Right cardiac atrium (tissue), 5 donors: ENCODE results near the gene CFAP54. TPM values are rescaled to one million over a fixed set of nuclear protein-coding genes. Genes with fewer than 3 reads are reported as not detected.
"Not testable (repeated sequence)": the region's sequence is repeated elsewhere in the genome, so short reads cannot be mapped to it uniquely, and the experiment has no call there.

ENCODE experiments used
- ATAC-seq, 2 donors: fragments of 200-7000 bp; cut with Tn5 transposase; one replicate each; pipeline versions ENCODE4 v1.8.0 to v1.9.1; 2020; ENCODE audit warnings: moderate library complexity in 2 of 2, mild to moderate bottlenecking in 1 of 2
- DNase-seq, 3 donors: peaks; one replicate each; pipeline ENCODE4 v3.0.0-alpha.2; 2020
- H3K27ac ChIP-seq: one replicate; pipeline ENCODE4 v1.5.1; 2013; ENCODE audit warnings: mild to moderate bottlenecking, low read length, control low read depth, moderate library complexity
- H3K27me3 ChIP-seq: one replicate; pipeline ENCODE4 v1.6.1; 2013; ENCODE audit not compliant: control insufficient read depth, insufficient read depth
- H3K4me1 ChIP-seq: one replicate; pipeline ENCODE4 v1.6.1; 2013; ENCODE audit warnings: low read length; ENCODE audit not compliant: control insufficient read depth, insufficient read depth
- H3K4me3 ChIP-seq: one replicate; pipeline ENCODE4 v1.5.1; 2013; ENCODE audit warnings: low read length, control low read depth
- H3K9me3 ChIP-seq: one replicate; pipeline ENCODE4 v1.6.1; 2013; ENCODE audit warnings: low read length; ENCODE audit not compliant: control insufficient read depth
- WGBS: extraction: QIAGEN DNeasy Blood & Tissue Kit; methylation state at CpG from one replicate; pipeline ENCODE4 v1.1.7; 2013; 5-methylcytosine and 5-hydroxymethylcytosine counted together
- intact Hi-C, 4 donors: fragments of 100-400 bp; cut with DNase I; formaldehyde crosslinking; loops; one replicate each; pipeline versions ENCODE4 v1.11.0 to v1.14.0; 2022 to 2023
- polyA plus RNA-seq: library from polyadenylated mRNA; stranded (reverse); fragments of 200-250 nt; gene quantifications from one replicate; pipeline ENCODE4 v1.2.3, GENCODE V29; 2013
- total RNA-seq, 4 donors: library from RNA; stranded (reverse); fragmentation: NEBNext Ultra II Directional; extraction: Animal tissue kit (Norgen Biotek cat#: 25700); gene quantifications; one replicate each; pipeline ENCODE4 v1.2.1, GENCODE V29; 2021
- donor health status: healthy with polysubstance abuse.
- donor health status: DM: no; HTN: yes; CAD: no.
- donor health status: DM: no; HTN: no; CAD: no.
- donor health status: DM: no; HTN: yes; CAD: no; lungs with severe emphysema.
- donor health status: DM: yes; HTN: yes; CAD: no.

The CFAP54 gene
- total and polyA plus RNA-seq, 5 donors: 0.14 to 0.42 (median 0.28) TPM

DNA sequence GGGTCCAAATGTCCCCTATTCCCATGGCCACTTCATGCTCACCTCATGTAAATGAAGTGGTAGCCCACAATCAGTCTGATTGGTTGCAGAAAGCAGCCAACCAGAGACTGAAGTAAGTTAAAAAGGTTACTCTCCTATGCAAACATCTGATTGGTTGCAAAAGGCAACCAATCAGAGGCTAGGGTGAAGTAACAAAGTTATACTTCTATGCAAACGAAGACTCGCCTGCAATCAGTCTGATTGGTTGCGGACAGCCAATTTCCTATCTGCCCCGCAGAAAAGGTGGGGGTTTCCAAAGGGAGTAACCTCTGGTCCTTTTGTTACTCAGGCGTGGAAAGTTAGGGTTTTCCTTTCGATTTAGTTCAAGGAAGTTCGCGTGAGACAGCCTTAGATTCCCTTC, 209.6 kb downstream of the CFAP54 start:
- H3K4me1 ChIP-seq: no peaks in the 10 kb centered on the region

DNA sequence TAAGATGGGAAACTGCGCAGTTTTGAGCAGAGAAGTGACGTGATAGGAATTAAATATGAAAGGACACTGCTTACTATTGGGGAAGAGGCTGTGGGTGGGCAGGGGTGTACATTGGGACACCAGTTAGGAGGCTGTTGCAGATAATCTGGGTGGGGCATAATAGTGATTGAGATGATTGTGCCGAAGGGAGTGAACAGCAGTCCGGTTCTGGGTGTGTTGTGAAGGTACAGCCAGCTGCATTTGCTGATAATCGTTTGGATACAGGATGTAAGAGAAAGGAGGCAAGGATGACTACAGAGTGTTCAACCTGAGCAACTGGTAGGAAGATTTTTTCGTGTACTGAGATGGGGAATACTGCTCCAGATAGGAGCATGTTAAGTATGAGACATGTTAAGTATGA, 212.5 kb downstream of the CFAP54 start:
- intact Hi-C loops: no loop called here
- Histone ChIP-seq H3K4me1 (no peaks in the 10 kb centered on the region), H3K4me3 (no peak overlapping the region), H3K9me3 (no peaks in the 10 kb centered on the region), H3K27ac (no peak overlapping the region), H3K27me3 (no peaks in the 10 kb centered on the region)
- no peak for ATAC-seq
- DNase-seq: no peak
- WGBS: 77% methylated on average over 6 of the region's 6 CpGs

More for the DNA sequence above, 209.6 kb downstream of the CFAP54 start:
- Histone ChIP-seq H3K4me3 (no peak overlapping the region), H3K27ac (no peak overlapping the region), H3K9me3 (no peaks in the 10 kb centered on the region), H3K27me3 (no peaks in the 10 kb centered on the region)
- intact Hi-C loops: no loop called here
- no peak for DNase-seq
- ATAC-seq: no peak
- WGBS: 91% methylated on average over 8 of the region's 8 CpGs

DNA sequence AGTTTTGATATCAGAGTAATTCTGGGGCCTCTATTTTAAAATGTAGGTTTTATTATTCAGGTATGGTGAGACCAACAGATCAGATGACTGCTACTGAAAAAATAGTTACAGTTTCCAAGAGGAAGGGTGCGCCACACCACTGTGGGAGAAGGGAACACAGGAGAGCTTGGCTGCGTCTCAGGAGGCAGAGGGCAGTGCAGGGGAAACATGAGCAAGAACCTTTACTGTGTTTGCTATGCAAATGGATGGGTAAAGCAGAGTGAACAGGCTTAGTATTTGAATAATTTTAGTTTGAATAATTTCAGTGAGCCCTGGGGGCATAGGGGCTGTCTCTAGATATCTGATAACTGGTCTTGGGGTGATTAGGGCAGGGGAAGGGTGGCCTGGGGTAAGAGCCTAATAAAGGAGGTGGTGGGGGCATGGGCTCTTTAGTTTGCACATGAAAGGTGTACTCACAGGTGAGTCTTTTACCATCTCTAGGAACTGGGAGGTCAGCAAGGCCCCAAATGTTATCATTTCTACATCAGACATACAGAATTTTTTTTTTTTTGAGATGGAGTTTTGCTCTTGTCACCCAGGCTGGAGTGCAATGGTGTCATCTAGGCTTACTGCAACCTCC, 220.9 kb downstream of the CFAP54 start:
- Histone ChIP-seq H3K27me3 (no peaks in the 10 kb centered on the region), H3K4me3 (no peak overlapping the region), H3K9me3 (no peaks in the 10 kb centered on the region), H3K4me1 (no peaks in the 10 kb centered on the region), H3K27ac (no peak overlapping the region)
- ATAC-seq (no peak), DNase-seq (no peak)
- intact Hi-C loops: no loop called here
- 76% methylated on average over 2 of the region's 2 CpGs for WGBS

DNA sequence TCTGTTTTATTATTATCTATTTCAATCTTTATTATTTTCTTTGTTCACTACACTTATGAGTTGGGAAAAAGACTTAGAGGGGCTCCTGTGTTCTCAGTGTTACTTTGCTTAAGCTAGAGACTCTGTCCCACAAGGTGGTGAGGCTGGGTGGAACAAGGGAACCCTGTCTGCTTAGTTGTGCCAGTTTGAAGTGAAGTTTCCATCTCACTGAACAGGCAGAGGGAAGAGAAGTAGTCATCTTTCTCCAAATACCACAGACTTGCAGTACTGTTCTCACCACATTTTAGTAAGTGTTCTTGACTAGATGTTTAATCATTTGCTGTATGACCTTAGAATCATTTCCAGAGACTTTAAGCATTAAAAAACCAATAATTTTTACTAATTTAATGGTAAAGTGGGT, 222.0 kb downstream of the CFAP54 start:
- no peaks in the 10 kb centered on the region for H3K9me3 ChIP-seq
- H3K27me3 ChIP-seq: no peaks in the 10 kb centered on the region
- ATAC-seq: no peak
- no peak overlapping the region for H3K4me3 ChIP-seq
- H3K4me1 ChIP-seq: no peaks in the 10 kb centered on the region
- no peak overlapping the region for H3K27ac ChIP-seq
- no peak for DNase-seq
- intact Hi-C loops: no loop called here

DNA sequence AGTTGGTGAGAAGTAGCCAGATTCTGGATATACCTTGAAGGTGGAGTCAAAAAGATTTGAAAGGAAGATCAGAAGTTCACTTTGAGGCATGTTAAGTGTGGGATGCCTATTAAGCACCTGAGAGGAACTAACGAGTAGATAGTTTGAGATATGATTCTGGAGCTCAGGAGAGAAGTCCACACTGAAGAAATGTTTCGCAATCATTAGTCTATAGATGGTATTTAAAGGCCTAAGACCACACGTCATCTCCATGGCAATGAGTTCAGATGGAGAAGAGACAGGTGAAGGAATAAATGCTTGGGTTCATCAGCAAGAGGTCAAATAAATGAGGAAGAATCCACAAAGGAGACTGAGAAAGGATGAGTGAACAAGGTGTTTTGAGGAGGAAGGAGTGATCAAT, 224.8 kb downstream of the CFAP54 start:
- no peak overlapping the region for H3K4me3 ChIP-seq
- intact Hi-C loops: no loop called here
- DNase-seq: no peak
- no peak for ATAC-seq
- no peak overlapping the region for H3K27ac ChIP-seq
- no peaks in the 10 kb centered on the region for H3K9me3 ChIP-seq
- no peaks in the 10 kb centered on the region for H3K27me3 ChIP-seq
- no peaks in the 10 kb centered on the region for H3K4me1 ChIP-seq
- WGBS: 83% methylated on average over 3 of the region's 3 CpGs

DNA sequence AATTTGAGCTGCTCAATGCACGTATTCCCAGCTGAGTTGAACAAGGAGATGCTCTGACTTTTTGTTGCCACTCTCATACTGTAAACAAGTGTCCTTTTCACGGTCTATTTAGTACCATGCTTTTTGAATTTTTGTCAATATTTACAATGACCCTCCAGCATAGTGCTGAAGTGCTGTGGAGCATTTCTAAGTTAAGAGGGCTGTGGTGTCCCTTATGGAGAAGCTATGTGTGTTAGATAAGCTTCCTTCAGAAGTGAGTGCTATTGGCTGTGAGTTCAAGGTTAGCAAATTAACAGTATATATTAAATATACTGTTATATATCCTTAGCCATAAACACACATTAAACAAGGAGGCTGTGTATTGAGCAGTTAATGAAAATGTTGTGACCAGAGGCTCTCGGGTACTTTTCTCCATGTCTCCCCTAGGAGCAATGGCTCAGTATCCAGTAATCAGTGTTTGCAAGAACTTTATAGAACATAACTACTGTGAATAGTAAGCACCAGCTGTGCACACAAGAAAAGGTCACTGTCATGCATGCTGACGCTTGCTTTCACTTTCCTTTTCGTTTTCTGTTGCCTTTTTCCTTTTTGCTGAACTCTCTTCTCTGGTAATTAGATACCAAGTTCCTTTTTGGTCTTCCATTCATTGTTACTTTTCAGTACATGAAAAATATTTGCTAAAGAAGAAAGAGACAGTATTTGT, 230.4 kb downstream of the CFAP54 start:
- Histone ChIP-seq H3K27me3 (no peaks in the 10 kb centered on the region), H3K4me1 (no peaks in the 10 kb centered on the region), H3K4me3 (peak overlapping the region; percentile 59), H3K27ac (no peak overlapping the region), H3K9me3 (no peaks in the 10 kb centered on the region)
- intact Hi-C loops: no loop called here
- DNase-seq (no peak), ATAC-seq (peak in 1 of 2 donors; percentile 45)
- WGBS: 52% methylated on average over 5 of the region's 5 CpGs

DNA sequence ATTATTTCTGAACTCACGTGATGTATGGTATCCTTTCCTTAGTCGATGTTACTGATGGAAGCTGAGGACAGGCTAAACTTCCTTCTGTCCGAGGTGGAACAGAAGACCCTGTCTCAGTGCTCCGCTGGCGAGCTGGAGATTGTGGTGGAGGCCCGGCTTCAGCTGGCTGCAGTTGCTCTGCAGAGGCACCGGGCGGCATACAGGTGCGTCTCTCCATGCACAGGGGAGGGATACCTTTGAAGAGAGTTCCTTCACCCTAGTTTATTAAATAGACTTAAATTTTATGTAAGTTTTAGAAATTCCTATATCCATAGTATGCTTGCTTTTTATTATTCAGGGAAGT, 231.0 kb downstream of the CFAP54 start:
- peak in 2 of 3 donors; percentile 29 to 37 for DNase-seq
- Histone ChIP-seq H3K27me3 (no peaks in the 10 kb centered on the region), H3K4me1 (no peaks in the 10 kb centered on the region), H3K9me3 (no peaks in the 10 kb centered on the region), H3K27ac (no peak overlapping the region), H3K4me3 (peak overlapping the region; percentile 59)
- intact Hi-C loops: no loop called here
- peak in 1 of 2 donors; percentile 31 for ATAC-seq
- 57% methylated on average over 9 of the region's 9 CpGs for WGBS

DNA sequence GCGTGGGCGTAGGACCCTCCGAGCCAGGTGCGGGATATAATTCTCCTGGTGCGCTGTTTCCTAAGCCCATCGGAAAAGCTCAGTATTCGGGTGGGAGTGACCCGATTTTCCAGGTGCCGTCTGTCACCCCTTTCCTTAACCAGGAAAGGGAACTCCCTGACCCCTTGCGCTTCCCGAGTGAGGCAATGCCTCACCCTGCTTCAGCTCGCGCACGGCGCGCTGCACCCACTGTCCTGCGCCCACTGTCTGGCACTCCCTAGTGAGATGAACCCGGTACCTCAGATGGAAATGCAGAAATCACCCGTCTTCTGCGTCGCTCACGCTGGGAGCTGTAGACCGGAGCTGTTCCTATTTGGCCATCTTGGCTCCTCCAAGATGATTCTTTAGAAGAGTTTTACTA, 240.1 kb downstream of the CFAP54 start:
- H3K4me1 ChIP-seq, ATAC-seq, H3K27me3 ChIP-seq, H3K4me3 ChIP-seq, H3K27ac ChIP-seq, H3K9me3 ChIP-seq, intact Hi-C loops, DNase-seq: not testable (repeated sequence)
- WGBS: 92% methylated on average over 22 of the region's 23 CpGs

DNA sequence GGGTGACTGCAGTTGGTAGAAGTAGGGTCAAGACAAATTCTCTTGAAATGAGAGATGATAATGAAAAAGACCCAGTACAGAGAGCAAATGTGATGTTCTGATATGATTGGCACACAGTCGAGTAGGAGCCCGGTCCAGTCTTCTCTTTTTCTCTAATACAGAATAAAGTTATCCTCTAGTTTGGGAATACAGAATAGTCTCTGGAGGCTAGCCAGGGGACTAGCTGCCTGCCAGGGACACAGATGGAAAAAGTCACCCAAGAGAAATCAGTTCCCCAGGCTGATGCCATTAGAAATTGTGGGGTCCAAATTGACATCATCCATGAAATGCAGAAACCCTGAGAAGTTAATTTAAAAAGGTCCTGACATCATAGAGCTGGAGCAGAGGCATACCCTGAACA, 240.5 kb downstream of the CFAP54 start:
- DNase-seq (no peak), ATAC-seq (no peak)
- Histone ChIP-seq H3K4me3 (no peak overlapping the region), H3K27ac (no peak overlapping the region), H3K9me3 (no peaks in the 10 kb centered on the region), H3K4me1 (no peaks in the 10 kb centered on the region), H3K27me3 (no peaks in the 10 kb centered on the region)
- intact Hi-C loops: no loop called here
- WGBS: 65% methylated on average over 2 of the region's 2 CpGs

DNA sequence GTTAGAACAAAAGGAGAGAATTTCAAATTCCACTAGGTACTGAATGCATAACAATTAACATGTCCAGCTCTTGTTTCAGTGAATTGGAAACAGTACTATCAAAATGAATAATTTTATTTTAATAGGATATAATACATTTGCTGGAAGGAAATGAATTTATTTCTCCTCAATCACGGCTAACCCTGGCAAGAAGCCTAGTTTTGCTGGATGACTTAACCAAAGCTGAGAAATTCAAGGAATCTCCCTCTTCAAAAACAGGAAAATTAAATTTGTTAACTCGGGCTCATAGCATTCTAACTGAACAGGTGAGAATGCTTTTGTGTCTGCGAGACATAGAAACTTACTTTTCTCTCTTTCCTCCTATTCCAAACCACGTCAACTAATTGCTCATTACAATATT, 254.2 kb downstream of the CFAP54 start:
- H3K4me1 ChIP-seq: no peaks in the 10 kb centered on the region
- WGBS: 45% methylated on average over 4 of the region's 4 CpGs
- no peaks in the 10 kb centered on the region for H3K9me3 ChIP-seq
- DNase-seq: no peak
- H3K27me3 ChIP-seq: no peaks in the 10 kb centered on the region
- H3K4me3 ChIP-seq: no peak overlapping the region
- intact Hi-C loops: no loop called here
- no peak for ATAC-seq
- no peak overlapping the region for H3K27ac ChIP-seq

DNA sequence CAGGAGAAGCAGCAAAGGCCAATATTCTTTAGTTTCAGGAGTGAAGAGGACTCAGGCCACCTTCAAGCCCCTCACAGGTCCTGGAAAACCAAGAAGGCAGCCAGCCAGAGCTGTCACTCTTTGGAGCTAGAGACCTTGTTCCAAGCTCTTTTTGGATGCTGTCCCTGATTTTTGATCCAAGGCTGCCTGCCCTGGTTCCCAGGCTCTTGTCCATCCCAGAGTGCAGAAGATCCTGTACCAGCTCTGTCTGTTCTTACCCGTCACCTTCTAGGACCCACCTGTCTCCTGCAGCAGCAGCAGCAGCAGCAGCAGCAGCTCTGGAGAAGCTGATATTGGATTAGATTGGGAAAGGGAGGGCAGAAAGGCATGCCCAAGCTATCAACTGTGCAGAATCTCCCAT, 260.6 kb downstream of the CFAP54 start:
- no peak overlapping the region for H3K27ac ChIP-seq
- no peaks in the 10 kb centered on the region for H3K27me3 ChIP-seq
- no peak for ATAC-seq
- intact Hi-C loops: no loop called here
- no peak overlapping the region for H3K4me3 ChIP-seq
- 57% methylated on average over 1 of the region's 1 CpG for WGBS
- no peaks in the 10 kb centered on the region for H3K9me3 ChIP-seq
- no peaks in the 10 kb centered on the region for H3K4me1 ChIP-seq
- no peak for DNase-seq

DNA sequence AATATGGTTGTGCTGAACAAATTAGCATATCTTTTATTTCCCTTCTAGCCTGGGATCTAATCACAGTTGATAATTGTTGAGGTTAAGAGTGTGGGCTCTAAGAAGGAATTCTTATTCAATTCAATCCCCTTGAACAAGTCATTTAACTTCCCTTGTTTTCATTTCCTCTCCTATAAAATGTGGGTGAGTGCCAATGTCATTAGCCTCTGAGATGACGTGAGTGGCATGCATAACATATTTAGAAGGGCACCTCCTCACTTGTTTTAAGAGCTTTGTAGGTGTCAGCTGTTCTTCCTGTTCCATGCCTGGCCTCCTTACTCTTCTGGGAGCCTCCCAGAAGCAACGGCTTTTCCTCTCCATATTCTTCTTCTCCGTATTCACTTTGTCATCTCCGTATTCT, 262.2 kb downstream of the CFAP54 start:
- DNase-seq (no peak), ATAC-seq (no peak)
- 49% methylated on average over 4 of the region's 4 CpGs for WGBS
- no peaks in the 10 kb centered on the region for H3K4me1 ChIP-seq
- H3K27ac ChIP-seq: no peak overlapping the region
- no peaks in the 10 kb centered on the region for H3K27me3 ChIP-seq
- H3K9me3 ChIP-seq: no peaks in the 10 kb centered on the region
- no peak overlapping the region for H3K4me3 ChIP-seq
- intact Hi-C loops: no loop called here
